ENCODE measurements around the gene NCOA3. TPM values are rescaled to one million over a fixed set of nuclear protein-coding genes. Genes with fewer than 3 reads are reported as not detected.

Gene NCOA3
- polyA plus RNA-seq, 3 donors: 13.5 to 21.8 (median 21.3) TPM

GRCh38 chr20:47610945-47611250 lies 109.2 kb downstream of the NCOA3 start:
- peaks cover 5 to 11% of the 10 kb centered on the region in 2 donors for H3K36me3 ChIP-seq (replicated peaks in 1 of 2; ENCODE audit: control insufficient read depth in 1 of 2, insufficient read depth in 2 of 2, low read length in 2 of 2)
- intact Hi-C loops (cut with micrococcal nuclease): loop anchor here (5.0 to 10.0 kb wide), 2 partner anchors 109 to 226 kb away; partner anchors contain the start of gene NCOA3 (in 1 of the 2)
- no peak overlapping the region for H2AFZ ChIP-seq (ENCODE audit: insufficient read depth, low read depth, low read length, poor library complexity, severe bottlenecking)
- peaks cover 99% of the 10 kb centered on the region for H4K20me1 ChIP-seq (ENCODE audit: insufficient read depth, low read length)
- no peak for TF ChIP-seq CTCF (IDR thresholded peaks at IDR 0.05)
- H3K4me1 ChIP-seq (ENCODE audit: control insufficient read depth in 1 of 2, insufficient read depth in 2 of 2, low read length in 2 of 2): peaks cover 7 to 20% of the 10 kb centered on the region in 2 donors
- no peak overlapping the region for H3K4me3 ChIP-seq (replicated peaks in 1 of 3; ENCODE audit: low read depth in 2 of 3, low read length in 3 of 3)
- peak overlapping the region in 4 of 7 donors; percentile 28 to 86 (median 36) for H3K27ac Mint-ChIP-seq
- peaks cover 24% of the 10 kb centered on the region for H3K4me1 Mint-ChIP-seq
- H3K36me3 Mint-ChIP-seq: peaks cover 10 to 33% of the 10 kb centered on the region in 2 donors
- H3K27me3 Mint-ChIP-seq (ENCODE audit: low read depth in 3 of 3): peaks cover 0 to 1% (median 0%) of the 10 kb centered on the region in 3 donors
- H3K27ac ChIP-seq (ENCODE audit: low read depth in 1 of 2, low read length in 2 of 2): peak overlapping the region in 1 of 2 donors; percentile 12
- DNase-seq: no peak
- no peak overlapping the region for H3K4me3 Mint-ChIP-seq
- no peaks in the 10 kb centered on the region for H3K9me3 ChIP-seq (replicated peaks in 1 of 2; ENCODE audit: control insufficient read depth in 1 of 2, insufficient read depth in 1 of 2, low read length in 2 of 2)
- H3K9ac ChIP-seq (ENCODE audit: insufficient read depth, low read length, poor library complexity, severe bottlenecking): no peak overlapping the region
- H3K79me2 ChIP-seq (ENCODE audit: insufficient read depth, low read length): peaks cover 76% of the 10 kb centered on the region
- H3K9me3 Mint-ChIP-seq: no peaks in the 10 kb centered on the region
- H3K4me2 ChIP-seq (replicated peaks; ENCODE audit: extremely low read depth, low read length, poor library complexity, severe bottlenecking): no peak overlapping the region
- H3K27me3 ChIP-seq (ENCODE audit: control insufficient read depth in 2 of 2, insufficient read depth in 2 of 2, low read length in 2 of 2): no peaks in the 10 kb centered on the region

- Histone ChIP-seq H2AFZ (ENCODE audit: insufficient read depth, low read depth, low read length, poor library complexity, severe bottlenecking) (no peak overlapping the region), H3K4me1 (ENCODE audit: control insufficient read depth in 1 of 2, insufficient read depth in 2 of 2, low read length in 2 of 2) (peaks cover 7 to 17% of the 10 kb centered on the region in 2 donors), H3K27ac (ENCODE audit: low read depth in 1 of 2, low read length in 2 of 2) (no peak overlapping the region), H3K9me3 (replicated peaks in 1 of 2; ENCODE audit: control insufficient read depth in 1 of 2, insufficient read depth in 1 of 2, low read length in 2 of 2) (no peaks in the 10 kb centered on the region), H3K79me2 (ENCODE audit: insufficient read depth, low read length) (peaks cover 74% of the 10 kb centered on the region), H3K36me3 (replicated peaks in 1 of 2; ENCODE audit: control insufficient read depth in 1 of 2, insufficient read depth in 2 of 2, low read length in 2 of 2) (peaks cover 2% of the 10 kb centered on the region in 2 donors), H3K4me3 (replicated peaks in 1 of 3; ENCODE audit: low read depth in 2 of 3, low read length in 3 of 3) (no peak overlapping the region), H3K4me2 (replicated peaks; ENCODE audit: extremely low read depth, low read length, poor library complexity, severe bottlenecking) (no peak overlapping the region), H3K9ac (ENCODE audit: insufficient read depth, low read length, poor library complexity, severe bottlenecking) (no peak overlapping the region), H3K27me3 (ENCODE audit: control insufficient read depth in 2 of 2, insufficient read depth in 2 of 2, low read length in 2 of 2) (no peaks in the 10 kb centered on the region), H4K20me1 (ENCODE audit: insufficient read depth, low read length) (peaks cover 98% of the 10 kb centered on the region)
- intact Hi-C loops (cut with micrococcal nuclease): loop anchor here (5.0 to 10.0 kb wide), 2 partner anchors 109 to 227 kb away; partner anchors contain the start of gene NCOA3 (in 1 of the 2)
- H3K9me3 Mint-ChIP-seq: no peaks in the 10 kb centered on the region
- 94% methylated on average over 2 of the region's 9 CpGs for WGBS (ENCODE audit: insufficient coverage)
- H3K36me3 Mint-ChIP-seq: peaks cover 13 to 24% of the 10 kb centered on the region in 2 donors
- peaks cover 0 to 1% (median 0%) of the 10 kb centered on the region in 3 donors for H3K27me3 Mint-ChIP-seq (ENCODE audit: low read depth in 3 of 3)
- peak overlapping the region in 1 of 7 donors; percentile 65 for H3K27ac Mint-ChIP-seq
- no peak for DNase-seq
- no peak overlapping the region for H3K4me3 Mint-ChIP-seq
- no peak for TF ChIP-seq CTCF (IDR thresholded peaks at IDR 0.05)
- H3K4me1 Mint-ChIP-seq: peaks cover 22% of the 10 kb centered on the region
These were observed 110.1 kb downstream of the NCOA3 start for GRCh38 chr20:47611785-47612184.

Measured in CD14-positive monocyte (primary cell).